Coronary artery (tissue), 2 donors: ENCODE measurements around the gene GPR27.

Experiments used
- DNase-seq: peaks from one replicate; pipeline ENCODE4 v3.0.0-alpha.2; 2017; ENCODE audit warnings: low spot score
- H3K27ac ChIP-seq, 2 donors: fragments of 200-600 bp; sonication (generic); one replicate each; pipeline ENCODE4 v1.5.1; 2016 to 2019
- H3K4me3 ChIP-seq: fragments of 200-600 bp; sonication (generic); 2 replicates; pipeline ENCODE4 v1.5.1; 2016; ENCODE audit warnings: mild to moderate bottlenecking, moderate library complexity
- CTCF ChIP-seq: fragments of 200-600 bp; sonication (generic); IDR thresholded peaks from one replicate; pipeline ENCODE4 v1.5.1; 2019; ENCODE audit warnings: antibody characterized with exemption

The GPR27 gene

GRCh38 chr3:71754610-71755253 is 1.1 kb downstream of the GPR27 start:
- H3K4me3 ChIP-seq: peak overlapping the region; percentile 67
- DNase-seq: no peak
- TF ChIP-seq CTCF: no peak
- no peak overlapping the region for H3K27ac ChIP-seq

- no peak overlapping the region for H3K4me3 ChIP-seq
- no peak overlapping the region for H3K27ac ChIP-seq
- no peak for DNase-seq
- no peak for TF ChIP-seq CTCF
These were observed 4.4 kb downstream of the GPR27 start for GRCh38 chr3:71758091-71758490.

GRCh38 chr3:71759401-71759800 is 5.7 kb downstream of the GPR27 start:
- DNase-seq: no peak
- H3K4me3 ChIP-seq: no peak overlapping the region
- no peak for TF ChIP-seq CTCF
- no peak overlapping the region for H3K27ac ChIP-seq

GRCh38 chr3:71760140-71760539 is 6.5 kb downstream of the GPR27 start:
- no peak overlapping the region for H3K4me3 ChIP-seq
- DNase-seq: no peak
- TF ChIP-seq CTCF: no peak
- no peak overlapping the region for H3K27ac ChIP-seq

GRCh38 chr3:71763426-71763825 is 9.8 kb downstream of the GPR27 start:
- H3K4me3 ChIP-seq: no peak overlapping the region
- no peak overlapping the region for H3K27ac ChIP-seq
- no peak for DNase-seq
- TF ChIP-seq CTCF: no peak

- no peak for DNase-seq
- TF ChIP-seq CTCF: no peak
- Histone ChIP-seq H3K4me3 (no peak overlapping the region), H3K27ac (no peak overlapping the region)
These were observed 17.5 kb downstream of the GPR27 start for GRCh38 chr3:71771126-71771525.

- TF ChIP-seq CTCF: no peak
- no peak for DNase-seq
- H3K27ac ChIP-seq: no peak overlapping the region
These were observed 18.2 kb downstream of the GPR27 start for GRCh38 chr3:71771884-71772283.

More at GRCh38 chr3:71771884-71772283, 18.2 kb downstream of the GPR27 start:
- no peak overlapping the region for H3K4me3 ChIP-seq
